HepG2 (cell line): Measurements from ENCODE around the gene TBC1D1. TPM values are rescaled to one million over a fixed set of nuclear protein-coding genes. Genes with fewer than 3 reads are reported as not detected.

Experiments
- ATAC-seq: fragments of 200-7000 bp; cut with Tn5 transposase; 3 replicates; pipeline ENCODE4 v1.9.1; 2020; ENCODE audit warnings: mild to moderate bottlenecking, moderate library complexity
- BruUV-seq: library from RNA; stranded (reverse); fragments of 400-500 nt; replicated peaks from 2 replicates; lab custom pipeline; 2021; lab: Mats Ljungman, UMichigan
- CTCF ChIA-PET: fragments of 300-600 bp; formaldehyde crosslinking; extraction: SDS; loops from one replicate; lab custom pipeline; 2021; ENCODE audit warnings: low total read pairs, inconsistent platforms, low intra/inter-chr PET ratio; lab: Yijun Ruan, JAX
- POLR2A ChIA-PET: fragments of 350-600 bp; sonication (Branson Sonifier 250); formaldehyde crosslinking; loops from one replicate; lab custom pipeline; 2020; ENCODE audit warnings: antibody characterized with exemption, inconsistent platforms; lab: Yijun Ruan, JAX
- DNase-seq: peaks from one replicate; pipeline ENCODE4 v3.0.0-alpha.2; 2015; ENCODE audit warnings: low spot score
- FAIRE-seq: peaks from 3 replicates; lab custom pipeline; 2011; peaks lifted over from hg19 to GRCh38; lab: Jason Lieb, UNC
- H2AFZ ChIP-seq: one replicate; pipeline ENCODE4 v1.6.1; 2011; ENCODE audit warnings: low read length, inconsistent platforms
- H3K27ac ChIP-seq: fragments of 300-600 bp; 3 replicates; pipeline ENCODE4 v1.8.0; 2011; ENCODE audit warnings: mixed run types, mild to moderate bottlenecking, mixed read lengths, low read length, inconsistent platforms; ENCODE audit not compliant: insufficient read depth; ENCODE audit errors: extremely low read length
- H3K27me3 ChIP-seq, 2 experiments: fragments of 200-600 bp in 1 of 2; 2 replicates in 1 of 2; 3 replicates in 1 of 2; pipeline versions ENCODE4 v1.6.0 to v1.8.0; 2011; ENCODE audit warnings: low read length in 2 of 2, mild to moderate bottlenecking in 2 of 2, moderate library complexity in 2 of 2, inconsistent platforms in 1 of 2; ENCODE audit not compliant: insufficient read depth in 2 of 2, control insufficient read depth in 1 of 2
- H3K36me3 ChIP-seq, 2 experiments: fragments of 200-600 bp in 1 of 2; replicated peaks in 1 of 2; 2 replicates in 1 of 2; 3 replicates in 1 of 2; pipeline versions ENCODE4 v1.5.1 to v1.8.0; 2011; ENCODE audit warnings: low read length in 2 of 2, inconsistent platforms in 1 of 2; ENCODE audit not compliant: insufficient read depth in 2 of 2, control insufficient read depth in 1 of 2
- H3K4me1 ChIP-seq: 2 replicates; pipeline ENCODE4 v1.5.1; 2012; ENCODE audit warnings: low read length, inconsistent platforms; ENCODE audit not compliant: insufficient read depth
- H3K4me2 ChIP-seq: 2 replicates; pipeline ENCODE4 v1.6.0; 2011; ENCODE audit warnings: low read depth, low read length, inconsistent platforms
- H3K4me3 ChIP-seq, 3 experiments: fragments of 200-600 bp in 1 of 3; sonication (generic), shearing (Covaris generic) in 1 of 3; replicated peaks in 1 of 3; 2 replicates each; pipeline ENCODE4 v1.5.1; 2011 to 2016; ENCODE audit warnings: low read length in 3 of 3, inconsistent platforms in 2 of 3, low read depth in 2 of 3, mild to moderate bottlenecking in 2 of 3, control low read depth in 1 of 3, mixed read lengths in 1 of 3; ENCODE audit not compliant: insufficient read depth in 1 of 3
- H3K79me2 ChIP-seq: one replicate; pipeline ENCODE4 v1.6.1; 2011; ENCODE audit warnings: low read length, inconsistent platforms; ENCODE audit not compliant: insufficient read depth
- H3K9ac ChIP-seq: 2 replicates; pipeline ENCODE4 v1.6.0; 2011; ENCODE audit warnings: mild to moderate bottlenecking, low read depth, low read length, inconsistent platforms; ENCODE audit not compliant: insufficient read depth
- H3K9me3 ChIP-seq: 2 replicates; pipeline ENCODE4 v1.5.1; 2012; ENCODE audit warnings: mild to moderate bottlenecking, low read length
- H4K20me1 ChIP-seq: 2 replicates; pipeline ENCODE4 v1.6.0; 2011; ENCODE audit warnings: inconsistent platforms, mild to moderate bottlenecking, low read length, moderate library complexity; ENCODE audit not compliant: insufficient read depth
- BHLHE40 ChIP-seq: IDR thresholded peaks from 2 replicates; pipeline ENCODE4 v1.6.1; 2011; ENCODE audit warnings: low read length, improper control_type of control experiment
- CHCHD3 ChIP-seq: sonication (generic); formaldehyde crosslinking; IDR thresholded peaks from 2 replicates; pipeline ENCODE4 v1.8.0; 2022; ENCODE audit warnings: mild to moderate bottlenecking, missing genetic modification reagents, moderate library complexity
- DR1 ChIP-seq: sonication (generic); formaldehyde crosslinking; IDR thresholded peaks from 2 replicates; pipeline ENCODE4 v1.8.0; 2021; ENCODE audit warnings: mild to moderate bottlenecking, missing genetic modification reagents, inconsistent platforms
- EED ChIP-seq: sonication (generic); formaldehyde crosslinking; IDR thresholded peaks from 2 replicates; pipeline ENCODE4 v1.5.0; 2020; ENCODE audit warnings: mild to moderate bottlenecking, missing genetic modification reagents
- HOXA7 ChIP-seq: sonication (generic); formaldehyde crosslinking; IDR thresholded peaks from 2 replicates; pipeline ENCODE4 v1.8.1; 2022; ENCODE audit warnings: mild to moderate bottlenecking, missing genetic modification reagents, moderate library complexity
- KAT7 ChIP-seq: IDR thresholded peaks from 2 replicates; pipeline ENCODE4 v1.6.1; 2018; ENCODE audit warnings: borderline replicate concordance, missing compliant biosample characterization
- KMT2A ChIP-seq: sonication (generic); formaldehyde crosslinking; IDR thresholded peaks from 2 replicates; pipeline ENCODE4 v1.4.0; 2020; ENCODE audit warnings: missing genetic modification reagents
- PRDM15 ChIP-seq: sonication (generic); formaldehyde crosslinking; IDR thresholded peaks from 2 replicates; pipeline ENCODE4 v1.4.0; 2020; ENCODE audit warnings: missing genetic modification reagents
- SKI ChIP-seq: fragments of 450-650 bp; IDR thresholded peaks from one replicate; pipeline ENCODE4 v1.6.1; 2018; ENCODE audit warnings: mild to moderate bottlenecking; ENCODE audit not compliant: partially characterized antibody
- SRSF1 ChIP-seq: fragments of 200-400 bp; formaldehyde crosslinking; optimal IDR thresholded peaks from 2 replicates; pipeline ENCODE3; 2017; ENCODE audit warnings: mild to moderate bottlenecking, low read depth, low read length, moderate library complexity
- SRSF9 ChIP-seq: fragments of 200-400 bp; formaldehyde crosslinking; IDR thresholded peaks from 2 replicates; pipeline ENCODE4 v1.6.1; 2018; ENCODE audit warnings: borderline replicate concordance, mild to moderate bottlenecking, low read depth, low read length; ENCODE audit not compliant: insufficient read depth, poor library complexity, severe bottlenecking
- TBL1XR1 ChIP-seq: fragments of 150-350 bp; IDR thresholded peaks from 2 replicates; pipeline ENCODE4 v1.6.1; 2014; ENCODE audit warnings: borderline replicate concordance, low read length; ENCODE audit not compliant: partially characterized antibody
- TMF1 ChIP-seq: sonication (generic); formaldehyde crosslinking; IDR thresholded peaks from 2 replicates; pipeline ENCODE4 v1.8.1; 2022; ENCODE audit warnings: low read depth, missing genetic modification reagents
- ZNF232 ChIP-seq: sonication (generic); formaldehyde crosslinking; IDR thresholded peaks from 2 replicates; pipeline ENCODE4 v1.4.0; 2020; ENCODE audit warnings: missing genetic modification reagents, borderline replicate concordance
- ZNF264 ChIP-seq: sonication (generic); formaldehyde crosslinking; IDR thresholded peaks from 2 replicates; pipeline ENCODE4 v1.4.0; 2020; ENCODE audit warnings: missing genetic modification reagents
- ZNF605 ChIP-seq: sonication (generic); formaldehyde crosslinking; IDR thresholded peaks from 2 replicates; pipeline ENCODE4 v1.8.0; 2022; ENCODE audit warnings: mild to moderate bottlenecking, missing genetic modification reagents
- ZNF619 ChIP-seq: sonication (generic); formaldehyde crosslinking; IDR thresholded peaks from 2 replicates; pipeline ENCODE4 v1.4.0; 2020; ENCODE audit warnings: mild to moderate bottlenecking, missing genetic modification reagents
- ZNF839 ChIP-seq: sonication (generic); formaldehyde crosslinking; IDR thresholded peaks from 2 replicates; pipeline ENCODE4 v1.4.0; 2020; ENCODE audit warnings: missing genetic modification reagents, mild to moderate bottlenecking, borderline replicate concordance
- ZNF883 ChIP-seq: sonication (generic); formaldehyde crosslinking; IDR thresholded peaks from 2 replicates; pipeline ENCODE4 v1.5.1; 2020; ENCODE audit warnings: mild to moderate bottlenecking, missing genetic modification reagents; ENCODE audit errors: not compliant biosample characterization
- WGBS: methylation state at CpG from one replicate; pipeline ENCODE4 v1.1.6; 2017; ENCODE audit warnings: low lambda C conversion rate; 5-methylcytosine and 5-hydroxymethylcytosine counted together
- in situ Hi-C: cut with HindIII; loops from 2 replicates; pipeline ENCODE4 v1.10.0; 2017; ENCODE audit warnings: low pct_unique_long_range_greater_than_20kb; ENCODE audit not compliant: extremely low pct_ligation_motif_present
- intact Hi-C: fragments of 100-400 bp; cut with micrococcal nuclease; formaldehyde crosslinking; loops from one replicate; pipeline ENCODE4 v1.10.0; 2022; ENCODE audit not compliant: unreplicated experiment
- polyA plus RNA-seq, 8 experiments: library from polyadenylated mRNA; depleted of rRNA in 3 of 8; stranded (reverse) in 7 of 8; unstranded in 1 of 8; fragments of >200 nt; fragmentation: Illumina TruSeq in 4 of 8; extraction: Trizol in 4 of 8; gene quantifications; 2 replicates each; pipeline versions ENCODE4 v1.2.1 to v1.2.3, GENCODE V29; 2011 to 2016; ENCODE audit warnings: low read depth in 4 of 8, missing spikeins in 1 of 8, mixed read lengths in 1 of 8; ENCODE audit not compliant: insufficient read depth in 1 of 8
- total RNA-seq, 5 experiments: library from RNA; depleted of rRNA; stranded (reverse); fragments of >200 nt; fragmentation: Illumina TruSeq; extraction: Trizol; gene quantifications; 2 replicates each; pipeline ENCODE4 v1.2.3, GENCODE V29; 2016; ENCODE audit warnings: low read depth in 1 of 5
- TF ChIP-seq, protein P1 (sequence below): sonication (generic); formaldehyde crosslinking; IDR thresholded peaks from 2 replicates; pipeline ENCODE4 v1.9.0; 2021; ENCODE audit warnings: missing genetic modification reagents, mild to moderate bottlenecking, borderline replicate concordance
- TF ChIP-seq, protein P2 (sequence below): sonication (generic); formaldehyde crosslinking; IDR thresholded peaks from 2 replicates; pipeline ENCODE4 v1.4.0; 2020; ENCODE audit warnings: missing genetic modification reagents

Gene TBC1D1
- total and polyA plus RNA-seq, 2 of the 13 experiments (the other 11 are each of a cell fraction or from before 2014, with no cell fraction given) = 37.3 to 62.8 TPM

GRCh38 chr4:38109896-38110295, 219.0 kb downstream of the TBC1D1 start:
- ChIA-PET CTCF (no interaction called here), POLR2A (interaction anchor here (0.9 to 4.3 kb wide), 8 partner anchors 8 to 51 kb away, joined by 3 to 38 read pairs (median 7); no protein-coding TSS in a partner anchor)
- H4K20me1 ChIP-seq = no peaks in the 10 kb centered on the region
- H3K79me2 ChIP-seq = no peaks in the 10 kb centered on the region
- in situ Hi-C loops = no loop called here
- H3K27me3 ChIP-seq = no peaks in the 10 kb centered on the region
- H3K4me1 ChIP-seq = peaks cover 41% of the 10 kb centered on the region
- FAIRE-seq = peak; percentile 79
- peak; percentile 73 for DNase-seq
- peak overlapping the region; percentile 70 for H3K27ac ChIP-seq
- no peak overlapping the region for H2AFZ ChIP-seq
- peaks cover 0 to 3% of the 10 kb centered on the region in 2 experiments; a peak in 2 of 5 replicates for H3K36me3 ChIP-seq
- H3K9me3 ChIP-seq = no peaks in the 10 kb centered on the region
- BruUV-seq = no TSS peak
- peak overlapping the region; percentile 41 for H3K9ac ChIP-seq
- peak overlapping the region in 1 of 3 experiments; percentile 10; a peak in 1 of 6 replicates for H3K4me3 ChIP-seq
- H3K4me2 ChIP-seq = peak overlapping the region; percentile 49
- peak; percentile 97 for ATAC-seq
- intact Hi-C loops = loop anchor here (5.0 kb wide), 1 partner anchor 33 kb away; no protein-coding TSS in a partner anchor
- 3% methylated on average over 5 of the region's 6 CpGs for WGBS
- TF ChIP-seq ZNF883 (CRISPR knock-in tag) = no peak
- TF ChIP-seq DR1 (CRISPR knock-in tag) = no peak
- no peak for TF ChIP-seq ZNF605 (CRISPR knock-in tag)
- no peak for TF ChIP-seq SRSF1
- no peak for TF ChIP-seq CHCHD3 (CRISPR knock-in tag)
- TF ChIP-seq, protein P1, sequence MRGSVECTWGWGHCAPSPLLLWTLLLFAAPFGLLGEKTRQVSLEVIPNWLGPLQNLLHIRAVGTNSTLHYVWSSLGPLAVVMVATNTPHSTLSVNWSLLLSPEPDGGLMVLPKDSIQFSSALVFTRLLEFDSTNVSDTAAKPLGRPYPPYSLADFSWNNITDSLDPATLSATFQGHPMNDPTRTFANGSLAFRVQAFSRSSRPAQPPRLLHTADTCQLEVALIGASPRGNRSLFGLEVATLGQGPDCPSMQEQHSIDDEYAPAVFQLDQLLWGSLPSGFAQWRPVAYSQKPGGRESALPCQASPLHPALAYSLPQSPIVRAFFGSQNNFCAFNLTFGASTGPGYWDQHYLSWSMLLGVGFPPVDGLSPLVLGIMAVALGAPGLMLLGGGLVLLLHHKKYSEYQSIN (CRISPR knock-in tag) = no peak
- no peak for TF ChIP-seq EED (CRISPR knock-in tag)
- TF ChIP-seq, protein P2, sequence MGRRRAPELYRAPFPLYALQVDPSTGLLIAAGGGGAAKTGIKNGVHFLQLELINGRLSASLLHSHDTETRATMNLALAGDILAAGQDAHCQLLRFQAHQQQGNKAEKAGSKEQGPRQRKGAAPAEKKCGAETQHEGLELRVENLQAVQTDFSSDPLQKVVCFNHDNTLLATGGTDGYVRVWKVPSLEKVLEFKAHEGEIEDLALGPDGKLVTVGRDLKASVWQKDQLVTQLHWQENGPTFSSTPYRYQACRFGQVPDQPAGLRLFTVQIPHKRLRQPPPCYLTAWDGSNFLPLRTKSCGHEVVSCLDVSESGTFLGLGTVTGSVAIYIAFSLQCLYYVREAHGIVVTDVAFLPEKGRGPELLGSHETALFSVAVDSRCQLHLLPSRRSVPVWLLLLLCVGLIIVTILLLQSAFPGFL (CRISPR knock-in tag) = no peak
- no peak for TF ChIP-seq ZNF264 (CRISPR knock-in tag)
- TF ChIP-seq TBL1XR1 = no peak
- no peak for TF ChIP-seq ZNF619 (CRISPR knock-in tag)
- TF ChIP-seq TMF1 (CRISPR knock-in tag) = no peak
- TF ChIP-seq BHLHE40 = no peak
- TF ChIP-seq SKI = no peak
- no peak for TF ChIP-seq PRDM15 (CRISPR knock-in tag)
- TF ChIP-seq KMT2A (CRISPR knock-in tag) = no peak
- TF ChIP-seq ZNF232 (CRISPR knock-in tag) = no peak
- TF ChIP-seq SRSF9 = no peak
- no peak for TF ChIP-seq KAT7 (CRISPR knock-in tag)
- TF ChIP-seq HOXA7 (CRISPR knock-in tag) = no peak
- no peak for TF ChIP-seq ZNF839 (CRISPR knock-in tag)
